SK-N-SH (cell line): ENCODE measurements around the gene DOCK4. TPM values are rescaled to one million over a fixed set of nuclear protein-coding genes. Genes with fewer than 3 reads are reported as not detected.

Source experiments
- CTCF ChIA-PET: fragments of 300-600, 350-600 bp; formaldehyde crosslinking; extraction: SDS; loops from one replicate; lab custom pipeline; 2021; lab: Yijun Ruan, JAX
- POLR2A ChIA-PET: fragments of 350-600 bp; sonication (Branson Sonifier 250); formaldehyde crosslinking; extraction: SDS; loops from one replicate; lab custom pipeline; 2020; ENCODE audit warnings: antibody characterized with exemption, inconsistent platforms; lab: Yijun Ruan, JAX
- DNase-seq: peaks from one replicate; pipeline ENCODE4 v3.0.0; 2012
- H2AFZ ChIP-seq: fragments of 200-600 bp; sonication (generic); 2 replicates; pipeline ENCODE4 v1.8.1; 2016; ENCODE audit warnings: antibody characterized with exemption, mild to moderate bottlenecking, low read depth
- H3F3A ChIP-seq: fragments of 200-600 bp; sonication (generic); replicated peaks from 2 replicates; pipeline ENCODE3; 2016; ENCODE audit warnings: antibody characterized with exemption, mild to moderate bottlenecking; ENCODE audit not compliant: insufficient read depth
- H3K27ac ChIP-seq, 2 experiments: fragments of 200-500 bp in 1 of 2; fragments of 200-600 bp in 1 of 2; sonication (Bioruptor generic) in 1 of 2; sonication (generic), shearing (Covaris generic) in 1 of 2; 2 replicates each; pipeline versions ENCODE4 v1.5.1 to v1.6.1; 2014 to 2016; ENCODE audit warnings: low read depth in 2 of 2, inconsistent platforms in 1 of 2, low read length in 1 of 2, mild to moderate bottlenecking in 1 of 2, mixed read lengths in 1 of 2
- H3K27me3 ChIP-seq: fragments of 200-600 bp; sonication (generic), shearing (Covaris generic); 2 replicates; pipeline ENCODE4 v1.6.1; 2016; ENCODE audit warnings: mixed run types; ENCODE audit not compliant: insufficient read depth
- H3K36me3 ChIP-seq, 2 experiments: fragments of 200-500 bp in 1 of 2; fragments of 200-600 bp in 1 of 2; sonication (Bioruptor generic) in 1 of 2; sonication (generic) in 1 of 2; replicated peaks in 1 of 2; 2 replicates each; pipeline versions ENCODE3 to v1.5.1; 2014 to 2016; ENCODE audit warnings: low read length in 1 of 2, mild to moderate bottlenecking in 1 of 2; ENCODE audit not compliant: insufficient read depth in 2 of 2, control insufficient read depth in 1 of 2
- H3K4me1 ChIP-seq, 2 experiments: fragments of 200-500 bp in 1 of 2; fragments of 200-600 bp in 1 of 2; sonication (Bioruptor generic) in 1 of 2; sonication (generic), shearing (Covaris generic) in 1 of 2; 2 replicates each; pipeline versions ENCODE4 v1.5.1 to v1.6.1; 2014 to 2016; ENCODE audit warnings: low read depth in 1 of 2, low read length in 1 of 2, mixed run types in 1 of 2; ENCODE audit not compliant: insufficient read depth in 2 of 2, control insufficient read depth in 1 of 2
- H3K4me2 ChIP-seq: fragments of 200-600 bp; sonication (generic), shearing (Covaris generic); 2 replicates; pipeline ENCODE4 v1.6.1; 2017; ENCODE audit warnings: mixed run types
- H3K4me3 ChIP-seq, 2 experiments: fragments of 200-500 bp in 1 of 2; fragments of 200-600 bp in 1 of 2; sonication (Bioruptor generic) in 1 of 2; sonication (generic), shearing (Covaris generic) in 1 of 2; 2 replicates each; pipeline versions ENCODE4 v1.5.1 to v1.8.1; 2014 to 2016; ENCODE audit warnings: low read depth in 2 of 2, inconsistent platforms in 1 of 2, low read length in 1 of 2, mild to moderate bottlenecking in 1 of 2, mixed read lengths in 1 of 2, moderate library complexity in 1 of 2
- H3K79me2 ChIP-seq: fragments of 200-600 bp; sonication (generic); 2 replicates; pipeline ENCODE4 v1.8.1; 2017; ENCODE audit warnings: mild to moderate bottlenecking; ENCODE audit not compliant: insufficient read depth
- H3K9ac ChIP-seq: fragments of 200-600 bp; sonication (generic); 2 replicates; pipeline ENCODE4 v1.6.1; 2017; ENCODE audit warnings: mixed run types
- H3K9me2 ChIP-seq: fragments of 200-600 bp; sonication (generic); 2 replicates; pipeline ENCODE4 v1.6.1; 2017; ENCODE audit warnings: mixed run types
- H3K9me3 ChIP-seq: fragments of 200-600 bp; sonication (generic); 2 replicates; pipeline ENCODE4 v1.6.1; 2017; ENCODE audit warnings: mixed run types, mild to moderate bottlenecking, moderate library complexity
- H4K20me1 ChIP-seq: fragments of 200-600 bp; sonication (generic); 2 replicates; pipeline ENCODE4 v1.6.1; 2017; ENCODE audit warnings: mild to moderate bottlenecking, mixed run types; ENCODE audit not compliant: insufficient read depth
- CTCF ChIP-seq: fragments of 200-600 bp; sonication (generic); IDR thresholded peaks from 2 replicates; pipeline ENCODE4 v1.6.1; 2017; ENCODE audit warnings: antibody characterized with exemption, mild to moderate bottlenecking, moderate library complexity
- ELF1 ChIP-seq: IDR thresholded peaks from 2 replicates; pipeline ENCODE4 v1.4.0; 2012
- EP300 ChIP-seq, 2 experiments: IDR thresholded peaks; 2 replicates each; pipeline versions ENCODE4 v1.4.0 to v1.6.1; 2012; ENCODE audit warnings: borderline replicate concordance in 1 of 2, low read depth in 1 of 2, low read length in 1 of 2
- EZH2phosphoT487 ChIP-seq: fragments of 200-600 bp; sonication (generic); IDR thresholded peaks from 2 replicates; pipeline ENCODE4 v1.6.1; 2017; ENCODE audit warnings: low read depth, mixed run types, mild to moderate bottlenecking, antibody characterized with exemption, moderate library complexity, borderline replicate concordance
- FOXM1 ChIP-seq: IDR thresholded peaks from 2 replicates; pipeline ENCODE4 v1.4.0; 2012; ENCODE audit warnings: low read depth, mild to moderate bottlenecking
- JUND ChIP-seq: IDR thresholded peaks from 2 replicates; pipeline ENCODE4 v1.4.0; 2012
- MEF2A ChIP-seq: IDR thresholded peaks from 2 replicates; pipeline ENCODE4 v1.4.0; 2012; ENCODE audit warnings: low read depth, borderline replicate concordance
- NFIC ChIP-seq: IDR thresholded peaks from 2 replicates; pipeline ENCODE4 v1.4.0; 2012; ENCODE audit warnings: borderline replicate concordance
- NRF1 ChIP-seq: IDR thresholded peaks from 2 replicates; pipeline ENCODE4 v1.6.1; 2012; ENCODE audit warnings: low read depth, mild to moderate bottlenecking, low read length
- PBX3 ChIP-seq: IDR thresholded peaks from 2 replicates; pipeline ENCODE4; 2012
- RCOR1 ChIP-seq: fragments of 150-350 bp; IDR thresholded peaks from 2 replicates; pipeline ENCODE4 v1.6.1; 2017; ENCODE audit warnings: antibody characterized with exemption, low read length
- RXRA ChIP-seq: IDR thresholded peaks from 2 replicates; pipeline ENCODE4 v1.4.0; 2012; ENCODE audit warnings: low read depth, mild to moderate bottlenecking, borderline replicate concordance
- SIN3A ChIP-seq: IDR thresholded peaks from 2 replicates; pipeline ENCODE4 v1.6.1; 2012; ENCODE audit warnings: low read depth, mild to moderate bottlenecking, low read length, moderate library complexity, borderline replicate concordance
- TCF12 ChIP-seq: IDR thresholded peaks from 2 replicates; pipeline ENCODE4 v1.4.0; 2012
- TEAD4 ChIP-seq: IDR thresholded peaks from 2 replicates; pipeline ENCODE4 v1.4.0; 2012; ENCODE audit warnings: mild to moderate bottlenecking, borderline replicate concordance; ENCODE audit not compliant: insufficient read depth
- USF1 ChIP-seq: IDR thresholded peaks from 2 replicates; pipeline ENCODE4 v1.4.0; 2012; ENCODE audit warnings: low read depth, borderline replicate concordance
- YY1 ChIP-seq: IDR thresholded peaks from 2 replicates; pipeline ENCODE4 v1.4.0; 2012; ENCODE audit warnings: low read depth, mild to moderate bottlenecking
- WGBS: methylation state at CpG from one replicate; pipeline ENCODE4 v1.1.6; 2017; ENCODE audit warnings: low lambda C conversion rate; 5-methylcytosine and 5-hydroxymethylcytosine counted together
- polyA plus RNA-seq, 3 experiments: library from polyadenylated mRNA; depleted of rRNA; stranded (reverse); fragments of >200 nt; gene quantifications; 2 replicates each; pipeline ENCODE4 v1.2.3, GENCODE V29; 2012
- TF ChIP-seq, protein P1 (sequence below): IDR thresholded peaks from 2 replicates; pipeline ENCODE4 v1.4.0; 2012; ENCODE audit warnings: low read depth, borderline replicate concordance
- TF ChIP-seq, protein P2 (sequence below): fragments of 150-350 bp; IDR thresholded peaks from 2 replicates; pipeline ENCODE4 v1.6.1; 2017; ENCODE audit warnings: antibody characterized with exemption, low read length, low read depth, borderline replicate concordance
- TF ChIP-seq, protein P3 (sequence below): fragments of 150-350 bp; IDR thresholded peaks from 2 replicates; pipeline ENCODE4 v1.6.1; 2016; ENCODE audit warnings: mild to moderate bottlenecking, low read depth, low read length

DOCK4 gene
- polyA plus RNA-seq, 1 of the 3 experiments (the other 2 are of a cell fraction), result 8.5 TPM

DNA sequence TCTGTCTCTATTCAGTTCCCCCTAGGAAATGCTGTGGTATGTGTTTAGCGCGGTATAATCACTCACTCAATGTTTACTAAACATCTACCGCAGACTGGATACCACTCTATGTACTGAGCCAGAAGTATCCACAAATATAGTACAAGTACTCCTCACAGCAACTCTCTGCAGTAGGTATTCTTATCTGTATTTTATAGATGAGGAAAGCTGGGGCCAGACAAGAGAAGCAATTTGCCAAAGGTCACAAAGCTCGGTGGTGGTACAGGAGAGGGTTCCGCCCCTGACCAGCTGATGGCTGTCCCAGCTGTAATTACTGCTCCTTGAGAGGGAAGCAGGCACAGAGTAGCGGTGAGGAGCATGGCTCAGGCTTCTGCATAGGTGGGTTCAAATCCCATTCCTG is 184.1 kb downstream of the DOCK4 start:
- Histone ChIP-seq H4K20me1 (no peaks in the 10 kb centered on the region), H3K4me3 (no peak overlapping the region), H3K9ac (no peak overlapping the region), H3K36me3 (no peaks in the 10 kb centered on the region), H3K27me3 (no peaks in the 10 kb centered on the region), H3K27ac (peak overlapping the region in 1 of 2 experiments; percentile 29; a peak in 1 of 4 replicates), H3K9me2 (no peaks in the 10 kb centered on the region), H3F3A (no peaks in the 10 kb centered on the region), H3K4me2 (no peak overlapping the region), H2AFZ (no peak overlapping the region), H3K9me3 (no peaks in the 10 kb centered on the region), H3K4me1 (peaks cover 0 to 25% of the 10 kb centered on the region in 2 experiments; a peak in 2 of 4 replicates), H3K79me2 (no peaks in the 10 kb centered on the region)
- ChIA-PET CTCF (no interaction called here), POLR2A (no interaction called here)
- WGBS, result 97% methylated on average over 6 of the region's 6 CpGs
- TF ChIP-seq JUND, result no peak
- TF ChIP-seq YY1, result no peak
- TF ChIP-seq SIN3A, result no peak
- TF ChIP-seq, protein P1, sequence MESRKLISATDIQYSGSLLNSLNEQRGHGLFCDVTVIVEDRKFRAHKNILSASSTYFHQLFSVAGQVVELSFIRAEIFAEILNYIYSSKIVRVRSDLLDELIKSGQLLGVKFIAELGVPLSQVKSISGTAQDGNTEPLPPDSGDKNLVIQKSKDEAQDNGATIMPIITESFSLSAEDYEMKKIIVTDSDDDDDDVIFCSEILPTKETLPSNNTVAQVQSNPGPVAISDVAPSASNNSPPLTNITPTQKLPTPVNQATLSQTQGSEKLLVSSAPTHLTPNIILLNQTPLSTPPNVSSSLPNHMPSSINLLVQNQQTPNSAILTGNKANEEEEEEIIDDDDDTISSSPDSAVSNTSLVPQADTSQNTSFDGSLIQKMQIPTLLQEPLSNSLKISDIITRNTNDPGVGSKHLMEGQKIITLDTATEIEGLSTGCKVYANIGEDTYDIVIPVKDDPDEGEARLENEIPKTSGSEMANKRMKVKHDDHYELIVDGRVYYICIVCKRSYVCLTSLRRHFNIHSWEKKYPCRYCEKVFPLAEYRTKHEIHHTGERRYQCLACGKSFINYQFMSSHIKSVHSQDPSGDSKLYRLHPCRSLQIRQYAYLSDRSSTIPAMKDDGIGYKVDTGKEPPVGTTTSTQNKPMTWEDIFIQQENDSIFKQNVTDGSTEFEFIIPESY, result no peak
- TF ChIP-seq RXRA, result no peak
- no peak for TF ChIP-seq RCOR1
- TF ChIP-seq, protein P2, sequence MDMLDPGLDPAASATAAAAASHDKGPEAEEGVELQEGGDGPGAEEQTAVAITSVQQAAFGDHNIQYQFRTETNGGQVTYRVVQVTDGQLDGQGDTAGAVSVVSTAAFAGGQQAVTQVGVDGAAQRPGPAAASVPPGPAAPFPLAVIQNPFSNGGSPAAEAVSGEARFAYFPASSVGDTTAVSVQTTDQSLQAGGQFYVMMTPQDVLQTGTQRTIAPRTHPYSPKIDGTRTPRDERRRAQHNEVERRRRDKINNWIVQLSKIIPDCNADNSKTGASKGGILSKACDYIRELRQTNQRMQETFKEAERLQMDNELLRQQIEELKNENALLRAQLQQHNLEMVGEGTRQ, result no peak
- TF ChIP-seq EZH2phosphoT487, result no peak
- no peak for TF ChIP-seq MEF2A
- TF ChIP-seq EP300 (IDR thresholded peaks at IDR 0.05; ENCODE audit: borderline replicate concordance in 1 of 2, low read depth in 1 of 2, low read length in 1 of 2), result no peak
- DNase-seq, result no peak

- no peaks in the 10 kb centered on the region for H3K9me2 ChIP-seq
- no peak overlapping the region for H3K9ac ChIP-seq
- ChIA-PET CTCF (interaction anchor here (0.7 to 1.3 kb wide), 4 partner anchors 10 to 258 kb away, joined by 3 to 4 read pairs (median 4); no protein-coding TSS in a partner anchor), POLR2A (no interaction called here)
- H3K9me3 ChIP-seq, result no peaks in the 10 kb centered on the region
- H3K27ac ChIP-seq, result no peak overlapping the region; a peak in 1 of 4 replicates
- no peaks in the 10 kb centered on the region for H3K36me3 ChIP-seq
- DNase-seq, result no peak
- H3K79me2 ChIP-seq, result no peaks in the 10 kb centered on the region
- H2AFZ ChIP-seq, result no peak overlapping the region
- no peaks in the 10 kb centered on the region for H3F3A ChIP-seq
- H3K4me3 ChIP-seq, result no peak overlapping the region
- H4K20me1 ChIP-seq, result no peaks in the 10 kb centered on the region
- 83% methylated on average over 7 of the region's 7 CpGs for WGBS
- peaks cover 0 to 27% of the 10 kb centered on the region in 2 experiments; a peak in 2 of 4 replicates for H3K4me1 ChIP-seq
- no peak overlapping the region for H3K4me2 ChIP-seq
- H3K27me3 ChIP-seq, result no peaks in the 10 kb centered on the region
- TF ChIP-seq PBX3 (no peak), SIN3A (no peak), EP300 (IDR thresholded peaks at IDR 0.05; ENCODE audit: borderline replicate concordance in 1 of 2, low read depth in 1 of 2, low read length in 1 of 2) (no peak), CTCF (no peak), ELF1 (no peak), JUND (no peak), NRF1 (no peak), TCF12 (no peak), TEAD4 (no peak), YY1 (no peak), FOXM1 (no peak), NFIC (no peak), USF1 (no peak)
- TF ChIP-seq, protein P3, sequence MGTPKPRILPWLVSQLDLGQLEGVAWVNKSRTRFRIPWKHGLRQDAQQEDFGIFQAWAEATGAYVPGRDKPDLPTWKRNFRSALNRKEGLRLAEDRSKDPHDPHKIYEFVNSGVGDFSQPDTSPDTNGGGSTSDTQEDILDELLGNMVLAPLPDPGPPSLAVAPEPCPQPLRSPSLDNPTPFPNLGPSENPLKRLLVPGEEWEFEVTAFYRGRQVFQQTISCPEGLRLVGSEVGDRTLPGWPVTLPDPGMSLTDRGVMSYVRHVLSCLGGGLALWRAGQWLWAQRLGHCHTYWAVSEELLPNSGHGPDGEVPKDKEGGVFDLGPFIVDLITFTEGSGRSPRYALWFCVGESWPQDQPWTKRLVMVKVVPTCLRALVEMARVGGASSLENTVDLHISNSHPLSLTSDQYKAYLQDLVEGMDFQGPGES, result no peak
Observed at GRCh38 chr7:112021379-112022044, 184.7 kb downstream of the DOCK4 start.
